Urinary bladder (tissue), 4 donors: Measurements from ENCODE around the gene GNAI1. TPM values are rescaled to one million over a fixed set of nuclear protein-coding genes. Genes with fewer than 3 reads are reported as not detected.

Experiments
- DNase-seq: peaks from one replicate; pipeline ENCODE4 v3.0.0-alpha.2; 2015; ENCODE audit errors: extremely low spot score
- H3K27ac ChIP-seq: one replicate; pipeline ENCODE4 v1.5.1; 2013; ENCODE audit warnings: low read depth, mild to moderate bottlenecking, moderate library complexity
- H3K36me3 ChIP-seq: one replicate; pipeline ENCODE4 v1.6.1; 2013; ENCODE audit warnings: mild to moderate bottlenecking, moderate library complexity; ENCODE audit not compliant: insufficient read depth
- H3K4me1 ChIP-seq: one replicate; pipeline ENCODE4 v1.6.1; 2013; ENCODE audit warnings: mild to moderate bottlenecking, moderate library complexity; ENCODE audit not compliant: insufficient read depth
- H3K4me3 ChIP-seq: one replicate; pipeline ENCODE4 v1.5.1; 2013; ENCODE audit warnings: low read depth, low read length
- WGBS: extraction: QIAGEN DNeasy Blood & Tissue Kit; methylation state at CpG from one replicate; pipeline ENCODE4 v1.1.7; 2013; 5-methylcytosine and 5-hydroxymethylcytosine counted together
- polyA plus RNA-seq: library from polyadenylated mRNA; stranded (reverse); fragments of 200-250 nt; gene quantifications from one replicate; pipeline ENCODE4 v1.2.3, GENCODE V29; 2013
- total RNA-seq: library from RNA; depleted of rRNA; stranded (reverse); fragments of >200 nt; gene quantifications from one replicate; pipeline ENCODE4 v1.2.3, GENCODE V29; 2014
- donor health status: healthy with polysubstance abuse.
- donor health status: healthy.

GNAI1 gene
- total and polyA plus RNA-seq, 2 donors = 49.4 to 81.2 TPM

GRCh38 chr7:80187279-80187678 is 52.6 kb downstream of the GNAI1 start:
- no peak for DNase-seq
- H3K27ac ChIP-seq = no peak overlapping the region
- H3K4me1 ChIP-seq = peaks cover 3% of the 10 kb centered on the region
- no peak overlapping the region for H3K4me3 ChIP-seq
- WGBS = 75% methylated on average over 1 of the region's 1 CpG
- no peaks in the 10 kb centered on the region for H3K36me3 ChIP-seq

- peaks cover 3% of the 10 kb centered on the region for H3K4me1 ChIP-seq
- H3K27ac ChIP-seq = no peak overlapping the region
- no peaks in the 10 kb centered on the region for H3K36me3 ChIP-seq
- no peak for DNase-seq
- H3K4me3 ChIP-seq = no peak overlapping the region
Observed at GRCh38 chr7:80187727-80188126, 53.1 kb downstream of the GNAI1 start.

- Histone ChIP-seq H3K36me3 (no peaks in the 10 kb centered on the region), H3K4me1 (peaks cover 3% of the 10 kb centered on the region), H3K27ac (no peak overlapping the region), H3K4me3 (no peak overlapping the region)
- 47% methylated on average over 4 of the region's 4 CpGs for WGBS
- no peak for DNase-seq
Observed at GRCh38 chr7:80189638-80190037, 55.0 kb downstream of the GNAI1 start.

- WGBS = 95% methylated on average over 2 of the region's 2 CpGs
- Histone ChIP-seq H3K27ac (no peak overlapping the region), H3K36me3 (no peaks in the 10 kb centered on the region), H3K4me3 (no peak overlapping the region), H3K4me1 (no peaks in the 10 kb centered on the region)
- DNase-seq = no peak
Observed at GRCh38 chr7:80197627-80198026, 63.0 kb downstream of the GNAI1 start.

- WGBS = 88% methylated on average over 5 of the region's 5 CpGs
- H3K4me1 ChIP-seq = no peaks in the 10 kb centered on the region
- H3K4me3 ChIP-seq = no peak overlapping the region
- DNase-seq = no peak
- H3K27ac ChIP-seq = no peak overlapping the region
- H3K36me3 ChIP-seq = no peaks in the 10 kb centered on the region
Observed at GRCh38 chr7:80199051-80199450, 64.4 kb downstream of the GNAI1 start.

- Histone ChIP-seq H3K4me1 (no peaks in the 10 kb centered on the region), H3K36me3 (no peaks in the 10 kb centered on the region), H3K27ac (no peak overlapping the region), H3K4me3 (no peak overlapping the region)
- whole genome bisulfite sequencing = 49% methylated on average over 3 of the region's 3 CpGs
- DNase-seq = no peak
Observed at GRCh38 chr7:80204454-80204853, 69.8 kb downstream of the GNAI1 start.

GRCh38 chr7:80204919-80205318 is 70.3 kb downstream of the GNAI1 start:
- 66% methylated on average over 1 of the region's 1 CpG for whole genome bisulfite sequencing
- no peak overlapping the region for H3K27ac ChIP-seq

GRCh38 chr7:80206763-80207162 is 72.1 kb downstream of the GNAI1 start:
- Histone ChIP-seq H3K36me3 (peaks cover 2% of the 10 kb centered on the region), H3K27ac (no peak overlapping the region), H3K4me3 (no peak overlapping the region), H3K4me1 (no peaks in the 10 kb centered on the region)
- DNase-seq = no peak
- 91% methylated on average over 2 of the region's 2 CpGs for WGBS

More at GRCh38 chr7:80204919-80205318, 70.3 kb downstream of the GNAI1 start:
- H3K4me3 ChIP-seq = no peak overlapping the region
- H3K4me1 ChIP-seq = no peaks in the 10 kb centered on the region
- DNase-seq = no peak
- no peaks in the 10 kb centered on the region for H3K36me3 ChIP-seq

- Histone ChIP-seq H3K36me3 (peaks cover 4% of the 10 kb centered on the region), H3K4me3 (no peak overlapping the region), H3K4me1 (no peaks in the 10 kb centered on the region), H3K27ac (no peak overlapping the region)
- no peak for DNase-seq
- 40% methylated on average over 2 of the region's 2 CpGs for WGBS
Observed at GRCh38 chr7:80207501-80207900, 72.9 kb downstream of the GNAI1 start.

- Histone ChIP-seq H3K27ac (peak overlapping the region; percentile 16), H3K36me3 (peaks cover 6% of the 10 kb centered on the region), H3K4me1 (no peaks in the 10 kb centered on the region), H3K4me3 (no peak overlapping the region)
- WGBS = 52% methylated on average over 2 of the region's 2 CpGs
- DNase-seq = no peak
Observed at GRCh38 chr7:80208700-80209099, 74.1 kb downstream of the GNAI1 start.

GRCh38 chr7:80210400-80210799 is 75.8 kb downstream of the GNAI1 start:
- Histone ChIP-seq H3K27ac (no peak overlapping the region), H3K36me3 (peaks cover 6% of the 10 kb centered on the region), H3K4me3 (no peak overlapping the region), H3K4me1 (no peaks in the 10 kb centered on the region)
- WGBS = 40% methylated on average over 3 of the region's 3 CpGs
- DNase-seq = no peak

- H3K4me1 ChIP-seq = no peaks in the 10 kb centered on the region
- no peak overlapping the region for H3K4me3 ChIP-seq
- no peak overlapping the region for H3K27ac ChIP-seq
- no peak for DNase-seq
- H3K36me3 ChIP-seq = peaks cover 6% of the 10 kb centered on the region
- 90% methylated on average over 4 of the region's 4 CpGs for WGBS
Observed at GRCh38 chr7:80213814-80214213, 79.2 kb downstream of the GNAI1 start.

GRCh38 chr7:80215734-80216133 is 81.1 kb downstream of the GNAI1 start:
- H3K4me3 ChIP-seq = no peak overlapping the region
- whole genome bisulfite sequencing = 88% methylated on average over 3 of the region's 3 CpGs
- H3K4me1 ChIP-seq = no peaks in the 10 kb centered on the region
- peaks cover 6% of the 10 kb centered on the region for H3K36me3 ChIP-seq
- no peak overlapping the region for H3K27ac ChIP-seq
- DNase-seq = no peak

- H3K4me1 ChIP-seq = no peaks in the 10 kb centered on the region
- peaks cover 2% of the 10 kb centered on the region for H3K36me3 ChIP-seq
- 78% methylated on average over 2 of the region's 2 CpGs for WGBS
Observed at GRCh38 chr7:80216996-80217842, 82.6 kb downstream of the GNAI1 start.

More at GRCh38 chr7:80216996-80217842, 82.6 kb downstream of the GNAI1 start:
- Histone ChIP-seq H3K4me3 (no peak overlapping the region), H3K27ac (no peak overlapping the region)
- DNase-seq = no peak
